Glomerular endothelial cell (primary cell): ENCODE results near the gene DUXA. TPM values are rescaled to one million over a fixed set of nuclear protein-coding genes. Genes with fewer than 3 reads are reported as not detected.
"Not testable (repeated sequence)": the region's sequence is repeated elsewhere in the genome, so short reads cannot be mapped to it uniquely, and the experiment has no call there.

Experiments
- DNase-seq: peaks from one replicate; pipeline ENCODE4 v3.0.0-alpha.2; 2011; ENCODE audit warnings: low read depth, low spot score; ENCODE audit errors: extremely low read depth
- total RNA-seq: library from RNA; depleted of rRNA; stranded (reverse); fragments of >200 nt; gene quantifications from 2 replicates; pipeline ENCODE4 v1.2.3, GENCODE V29; 2015

The DUXA gene
- not detected in 2 replicates for total RNA-seq

DNA sequence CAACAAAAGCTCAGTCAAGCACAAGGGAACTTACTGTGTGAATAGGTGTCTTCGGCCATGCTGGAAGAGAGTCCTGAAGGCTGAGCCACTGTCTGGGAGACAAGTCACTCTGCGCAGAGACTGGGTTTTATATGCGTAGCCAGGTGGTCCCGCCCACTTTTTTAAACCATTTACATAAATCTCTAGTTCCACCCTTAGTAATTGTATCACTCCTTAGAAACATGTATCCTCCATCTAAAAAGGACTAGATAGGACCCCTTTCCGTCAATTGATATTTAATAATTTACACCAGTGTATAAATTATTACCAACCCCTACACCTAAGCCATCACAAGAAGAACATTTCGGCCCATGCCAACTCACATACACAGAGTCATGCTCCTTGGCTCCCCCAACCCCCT is at the start of gene DUXA:
TSS of gene DUXA (minus strand) at position 101 of the 400 bp plus-strand sequence. CDS start at position 59, 42 bp downstream.
- DNase-seq, result no peak

DNA sequence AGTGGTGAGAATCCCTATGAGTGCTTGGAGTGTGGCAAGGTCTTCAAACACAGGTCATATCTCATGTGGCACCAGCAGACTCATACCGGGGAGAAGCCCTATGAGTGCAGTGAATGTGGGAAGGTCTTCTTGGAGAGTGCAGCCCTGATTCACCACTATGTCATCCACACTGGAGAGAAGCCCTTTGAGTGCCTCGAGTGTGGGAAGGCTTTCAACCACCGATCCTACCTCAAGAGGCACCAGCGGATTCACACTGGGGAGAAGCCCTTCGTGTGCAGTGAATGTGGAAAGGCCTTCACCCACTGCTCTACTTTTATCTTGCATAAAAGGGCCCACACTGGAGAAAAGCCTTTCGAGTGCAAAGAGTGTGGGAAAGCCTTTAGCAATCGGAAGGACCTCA is 44.8 kb upstream of the DUXA start:
- DNase-seq, result no peak

DNA sequence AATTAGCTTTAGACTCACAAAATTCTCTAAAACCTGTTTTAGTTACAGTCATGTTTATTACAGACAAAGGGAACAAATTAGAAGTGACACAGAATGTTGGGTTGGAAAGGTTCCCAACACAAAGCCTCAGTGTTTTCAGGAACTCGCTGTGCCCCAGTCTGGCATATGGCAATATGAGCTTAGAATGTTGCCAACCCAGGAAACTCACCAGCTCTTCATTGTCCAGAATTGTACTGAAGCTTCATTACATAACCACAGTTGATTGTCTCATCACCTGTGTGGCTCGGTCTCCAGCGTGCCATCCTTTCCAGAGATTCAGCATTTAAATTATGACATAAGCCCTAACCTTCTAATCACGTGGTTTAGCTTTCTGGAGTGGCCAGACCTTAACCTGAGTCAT is 43.1 kb upstream of the DUXA start:
- no peak for DNase-seq

DNA sequence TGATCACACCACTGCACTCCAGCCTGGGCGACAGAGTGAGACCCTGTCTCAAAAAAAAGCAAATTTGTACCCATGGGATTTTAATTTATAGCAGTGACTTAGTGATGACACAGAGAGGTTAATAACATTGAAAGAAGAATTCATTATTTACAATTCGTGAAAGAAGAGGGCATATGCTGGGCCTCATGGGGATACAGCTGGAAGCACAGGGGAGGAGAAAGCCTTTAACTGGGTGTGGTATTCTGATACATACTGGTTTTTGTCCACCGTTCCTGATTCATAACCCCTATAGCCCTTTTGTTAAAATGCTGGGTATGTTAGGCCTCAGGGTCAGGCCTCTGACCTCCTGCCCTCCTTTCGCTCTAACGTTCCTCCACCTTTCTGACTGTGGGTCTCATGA is 34.9 kb upstream of the DUXA start:
- DNase-seq, result no peak

DNA sequence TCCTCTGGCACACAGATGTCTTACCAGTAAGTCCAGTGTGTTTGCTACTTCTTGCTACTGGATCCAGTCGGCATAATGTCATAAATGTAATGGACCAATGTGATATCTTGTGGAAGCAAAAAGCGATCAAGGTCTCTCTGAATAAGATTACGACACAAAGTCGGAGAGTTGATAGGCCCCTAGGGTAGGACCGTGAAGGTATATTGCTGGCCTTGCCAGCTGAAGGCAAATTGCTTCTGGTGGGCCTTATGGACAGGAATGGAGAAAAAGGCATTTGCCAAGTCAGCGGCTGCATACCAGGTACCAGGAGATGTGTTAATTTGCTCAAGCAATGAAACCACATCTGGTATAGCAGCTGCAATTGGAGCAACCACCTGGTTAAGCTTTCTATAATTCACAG is 30.6 kb upstream of the DUXA start:
- DNase-seq, result not testable (repeated sequence)

DNA sequence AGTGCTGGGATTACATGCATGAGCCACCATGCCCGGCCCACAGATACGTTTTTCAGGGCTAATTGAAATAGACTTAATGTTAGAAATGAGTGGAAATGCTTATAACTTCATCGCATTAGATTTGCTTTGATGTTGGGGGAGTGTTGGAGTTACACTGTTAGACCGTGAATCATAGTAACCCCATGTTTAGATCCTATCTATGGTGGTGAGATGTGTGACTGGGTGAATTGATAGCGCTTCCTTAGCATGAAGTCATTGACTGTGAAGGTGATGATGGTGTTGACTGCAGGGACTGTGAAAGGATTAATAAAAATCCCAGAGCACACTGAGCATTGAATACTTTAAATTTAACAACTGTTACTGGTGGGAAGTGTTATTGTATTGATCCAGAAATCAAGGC is 25.7 kb upstream of the DUXA start:
- no peak for DNase-seq

DNA sequence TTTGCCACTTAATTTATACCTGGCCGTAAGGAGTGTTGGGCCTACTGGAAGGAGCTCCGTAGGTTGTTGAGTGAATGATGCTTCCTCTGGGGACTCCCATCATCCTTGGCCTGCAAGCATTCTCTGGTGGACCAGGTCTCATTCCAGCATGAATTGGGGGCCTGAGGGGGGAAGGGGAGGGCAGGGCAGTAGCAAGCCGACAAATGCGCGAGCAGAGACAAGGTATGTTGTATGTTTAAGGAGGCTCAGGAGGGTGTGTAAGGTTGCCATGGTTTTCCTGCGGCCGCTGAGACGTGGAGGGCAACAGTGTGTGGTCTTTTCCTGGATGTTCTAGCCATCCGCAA is 24.8 kb upstream of the DUXA start:
- no peak for DNase-seq

DNA sequence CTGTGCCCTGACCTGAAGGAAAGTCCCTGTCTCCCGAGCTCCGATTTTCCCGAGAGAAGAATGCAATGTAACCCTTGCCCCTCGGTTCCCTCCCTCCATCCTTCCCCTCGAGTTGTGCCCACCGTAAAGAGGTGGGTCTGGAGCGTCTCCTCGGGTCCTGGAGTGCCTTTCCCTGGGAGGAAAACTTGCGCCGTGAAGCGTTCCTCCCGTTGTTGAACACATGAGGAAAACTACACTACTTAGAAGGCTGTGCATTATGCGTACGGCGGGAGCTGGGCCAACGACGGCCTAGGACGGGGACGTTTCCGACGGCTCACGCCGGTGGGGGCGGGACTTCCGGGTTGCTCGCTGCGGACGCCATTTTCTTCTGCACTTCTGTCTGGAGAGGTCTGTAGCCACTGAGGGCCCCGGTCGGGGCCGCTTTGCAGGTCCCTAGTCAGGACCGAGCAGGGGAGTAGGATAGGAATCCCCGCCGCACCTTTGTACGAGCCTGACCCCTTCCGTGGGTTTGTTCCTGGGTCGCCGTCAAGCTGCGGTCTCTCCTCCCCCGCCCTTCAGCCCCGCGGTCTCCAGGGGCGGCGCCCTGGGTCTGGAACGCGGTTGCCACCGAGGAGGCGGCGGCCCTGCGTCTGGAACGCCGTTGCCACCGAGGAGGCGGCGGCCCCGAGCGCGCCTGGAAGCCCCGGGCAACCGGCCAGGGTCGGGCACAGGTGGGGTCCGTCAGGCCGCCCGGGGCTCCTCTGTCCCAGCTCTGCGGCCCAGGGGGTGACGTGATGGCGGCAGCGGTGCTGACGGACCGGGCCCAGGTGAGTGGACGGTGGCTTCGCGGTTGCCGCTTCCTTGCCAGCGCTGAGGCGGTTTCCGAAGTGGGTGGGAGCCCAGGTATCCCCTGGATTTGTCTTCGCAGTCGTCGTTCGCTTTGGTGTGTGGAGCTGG is 24.1 kb upstream of the DUXA start, which contains the start of gene ZNF264:
TSS of gene ZNF264 (plus strand) at position 360 of the 936 bp plus-strand sequence. CDS start at position 774, 414 bp downstream.
- DNase-seq, result peak; percentile 45

DNA sequence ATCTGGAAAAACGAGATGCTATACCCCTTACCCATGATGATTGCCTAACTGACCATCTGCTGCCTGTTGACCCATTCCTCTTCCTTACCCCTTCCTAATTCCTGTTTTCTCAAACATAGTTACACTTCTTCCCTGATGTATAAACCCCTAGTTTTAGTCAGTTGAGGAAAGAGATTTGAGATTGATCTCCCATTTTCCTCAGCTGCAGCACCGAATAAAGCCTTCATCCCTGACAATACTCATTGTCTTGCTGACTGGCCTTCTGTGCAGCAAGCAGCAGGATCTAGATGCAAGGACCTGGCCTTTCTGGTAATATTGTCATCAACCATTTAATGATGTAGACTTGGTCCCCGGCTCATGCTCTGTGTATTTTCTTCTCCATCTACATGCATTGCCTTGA is 23.0 kb upstream of the DUXA start:
- DNase-seq, result no peak

DNA sequence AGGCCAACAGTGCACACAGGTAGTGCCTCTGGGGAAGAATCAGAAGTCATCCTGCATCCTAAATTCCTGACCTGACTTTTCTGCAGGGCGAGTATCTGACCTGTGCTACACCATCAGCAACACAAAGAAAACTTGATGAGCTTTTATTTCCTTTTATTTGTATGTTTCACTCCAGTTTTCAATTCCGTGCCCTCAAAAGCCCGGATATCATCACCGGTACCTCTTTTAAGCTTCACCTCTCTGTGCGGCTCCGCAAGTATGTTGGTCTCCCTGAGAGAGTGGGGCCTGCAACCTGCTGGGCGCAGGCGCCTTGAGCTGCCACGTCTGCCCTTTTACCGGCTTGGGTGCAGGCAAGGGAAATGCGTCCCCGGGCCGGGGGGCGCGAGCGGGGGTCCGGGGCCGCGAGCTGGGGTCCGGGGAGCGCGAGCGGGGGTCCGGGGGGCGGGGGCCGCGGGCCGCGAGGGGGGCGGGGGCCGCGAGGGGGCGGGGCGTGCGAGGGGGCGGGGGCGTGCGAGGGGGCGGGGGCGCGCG is 4.3 kb upstream of the DUXA start:
- DNase-seq, result no peak

DNA sequence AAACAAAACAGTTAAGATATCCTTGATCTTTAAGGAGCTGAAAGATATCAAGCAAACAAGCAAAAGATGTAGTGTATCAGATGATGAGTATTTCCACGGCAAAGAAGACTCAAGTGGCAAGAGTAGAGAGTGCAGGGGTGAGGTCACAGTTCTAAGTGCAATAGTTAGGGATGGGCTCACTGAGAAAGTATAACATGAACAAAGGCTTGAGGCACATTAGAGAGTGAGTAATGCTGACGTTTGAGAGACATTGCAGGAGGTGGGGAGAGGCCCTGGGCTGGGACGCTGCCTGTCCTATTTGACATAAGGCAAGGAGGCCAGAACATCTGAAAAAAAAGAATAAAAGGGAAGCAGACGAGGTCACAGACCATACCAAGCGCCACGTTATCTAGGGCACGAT is 1.4 kb downstream of the DUXA start:
- DNase-seq, result no peak

DNA sequence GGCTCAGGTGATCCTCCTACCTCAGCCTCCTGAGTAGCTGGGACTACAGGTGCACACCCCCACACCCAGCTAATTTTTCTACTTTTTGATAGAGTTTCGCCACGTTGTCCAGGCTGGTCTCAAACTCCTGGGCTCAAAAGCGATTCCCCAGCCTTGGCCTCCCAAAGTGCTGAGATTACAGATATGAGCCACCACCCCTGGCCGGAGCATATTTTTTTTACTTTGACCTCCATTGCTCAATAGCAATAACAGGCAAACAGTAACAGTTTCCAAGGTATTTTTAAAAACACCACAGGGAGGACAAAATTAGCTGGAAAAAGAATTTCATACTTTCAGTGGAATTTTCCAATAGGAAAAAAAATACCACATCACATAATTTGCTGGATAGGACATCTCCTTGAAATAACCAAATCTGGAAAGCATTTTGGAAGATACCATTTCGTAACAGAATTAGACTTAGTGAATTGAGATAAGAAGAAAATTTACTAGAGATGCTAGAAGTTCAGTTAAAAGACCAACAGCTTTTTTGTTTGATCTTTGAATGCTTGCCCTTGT is 5.2 kb downstream of the DUXA start:
- DNase-seq, result no peak

DNA sequence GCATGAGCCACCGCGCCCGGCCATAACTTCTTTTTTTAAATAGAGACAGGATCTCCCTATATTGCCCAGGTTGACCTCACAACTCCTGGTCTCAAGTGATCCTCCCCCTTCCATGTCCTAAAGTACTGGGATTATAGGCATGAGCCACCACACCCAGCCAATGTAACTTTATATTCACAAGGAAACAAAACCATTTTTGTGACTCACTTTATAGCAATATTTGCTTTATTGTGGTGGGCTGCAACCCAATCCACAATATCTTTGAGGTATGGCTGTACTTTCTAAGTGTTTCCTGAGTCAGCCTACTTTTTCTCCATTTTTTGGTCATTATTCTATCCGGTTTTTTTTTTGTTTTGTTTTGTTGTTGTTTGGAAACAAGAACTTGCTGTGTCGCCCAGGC is 14.4 kb downstream of the DUXA start:
- DNase-seq, result no peak

DNA sequence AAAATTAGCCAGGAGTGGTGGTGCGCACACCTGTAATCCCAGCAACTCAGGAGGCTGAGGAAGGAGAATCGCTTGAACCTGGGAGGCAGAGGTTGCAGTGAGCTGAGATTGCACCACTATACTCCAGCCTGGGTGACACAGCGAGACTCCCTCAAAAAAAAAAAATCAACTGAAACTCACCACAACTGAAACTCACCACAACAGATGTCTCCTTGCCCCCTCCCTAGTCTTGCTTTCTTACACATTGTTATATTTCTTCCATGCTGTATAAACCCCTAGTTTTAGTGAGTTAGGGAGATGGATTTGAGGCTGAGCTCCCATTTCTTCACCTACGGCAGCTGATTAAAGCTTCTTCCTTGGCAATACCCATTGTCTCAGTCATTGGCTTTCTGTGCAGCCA is 25.6 kb downstream of the DUXA start:
- DNase-seq, result no peak

DNA sequence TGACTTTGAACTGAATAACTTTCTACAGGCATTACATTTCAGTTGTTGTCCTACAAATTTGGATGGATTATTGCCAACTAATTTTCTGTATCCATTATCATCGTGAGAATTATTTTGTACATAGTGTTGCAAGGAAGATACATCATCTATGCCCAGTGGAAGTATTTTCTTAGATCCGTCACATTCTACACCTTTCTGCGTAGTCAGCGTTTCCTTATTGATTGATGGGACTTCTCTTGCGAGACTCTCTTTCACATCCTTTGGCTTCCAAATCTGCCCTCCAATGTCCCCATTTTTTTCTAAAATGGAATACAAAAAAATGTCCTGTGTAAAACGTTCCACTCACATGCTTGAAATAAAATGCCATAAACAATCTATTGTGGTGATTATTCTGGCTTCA is 31.5 kb downstream of the DUXA start:
- DNase-seq, result no peak

DNA sequence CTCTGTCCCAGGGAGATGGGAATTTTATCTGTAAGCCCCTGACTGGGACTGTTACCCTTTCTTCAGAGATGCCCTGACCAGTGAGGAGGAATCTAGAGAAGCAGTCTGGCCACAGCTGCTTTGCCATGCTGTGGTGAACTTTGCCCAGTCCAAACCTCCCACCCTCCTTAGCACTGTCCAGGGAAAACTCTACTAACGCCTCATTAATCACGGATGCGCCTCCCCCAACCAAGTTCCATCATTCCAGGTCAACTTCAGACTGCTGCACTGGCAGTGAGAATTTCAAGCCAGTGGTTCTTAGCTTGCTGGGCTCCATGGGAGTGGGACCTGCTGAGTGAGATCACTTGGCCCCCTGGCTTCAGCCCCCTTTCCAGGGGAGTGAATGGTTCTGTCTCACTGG is 39.9 kb downstream of the DUXA start:
- not testable (repeated sequence) for DNase-seq

DNA sequence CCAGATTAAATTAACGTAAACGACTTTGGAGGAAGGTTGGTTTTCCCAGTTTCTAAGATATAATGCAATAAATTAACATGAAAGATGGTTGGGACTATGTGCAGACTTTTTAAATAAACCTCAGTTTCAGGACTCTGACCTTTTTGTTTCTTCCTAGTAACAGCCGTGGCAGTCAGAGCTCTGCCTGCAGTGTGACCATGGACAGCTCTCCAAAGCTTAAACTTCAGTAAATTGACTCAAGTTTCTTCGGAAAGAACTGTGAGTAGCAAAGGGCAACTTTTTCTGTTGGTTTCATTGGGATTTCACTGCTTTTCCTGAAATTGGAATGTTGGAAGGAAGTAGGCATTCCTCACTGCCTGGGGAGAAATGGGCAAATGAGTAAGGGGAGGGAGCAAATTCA is 43.4 kb downstream of the DUXA start:
- no peak for DNase-seq

DNA sequence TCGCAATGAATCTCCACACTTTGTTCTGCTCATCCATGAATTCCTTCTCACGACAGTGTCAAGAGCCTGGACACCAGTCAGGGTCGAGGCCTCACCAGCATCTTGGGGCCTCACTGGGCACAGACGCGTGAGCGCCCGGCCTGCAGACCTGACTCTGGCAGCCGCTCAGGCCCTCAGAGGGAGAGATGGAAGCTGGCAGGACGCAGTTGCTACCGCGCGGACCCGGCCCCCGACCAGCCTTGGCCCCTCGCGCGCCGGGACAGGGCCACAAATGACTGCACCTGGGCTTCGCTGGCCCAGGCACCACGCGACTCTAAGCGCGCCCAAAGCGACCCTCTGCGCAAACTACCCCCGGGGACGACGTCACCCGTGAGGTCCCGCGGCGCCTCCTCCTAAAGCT is 48.4 kb downstream of the DUXA start:
- DNase-seq, result no peak

DNA sequence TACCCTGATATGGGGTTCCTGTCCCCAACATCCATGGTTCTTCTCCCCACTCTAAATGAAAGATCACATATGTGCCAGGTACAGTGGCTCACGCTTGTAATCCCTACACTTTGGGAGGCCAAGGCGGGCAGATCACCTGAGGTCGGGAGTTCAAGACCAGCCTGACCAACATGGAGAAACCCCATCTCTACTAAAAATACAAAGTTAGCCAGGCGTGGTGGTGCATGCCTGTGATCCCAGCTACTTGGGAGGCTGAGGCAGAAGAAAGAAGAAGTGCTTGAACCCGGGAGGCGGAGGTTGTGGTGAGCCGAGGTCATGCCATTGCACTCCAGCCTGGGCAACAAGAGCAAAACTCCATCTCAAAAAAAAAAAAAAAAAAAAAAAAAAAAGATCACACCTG is 53.8 kb downstream of the DUXA start:
- not testable (repeated sequence) for DNase-seq

DNA sequence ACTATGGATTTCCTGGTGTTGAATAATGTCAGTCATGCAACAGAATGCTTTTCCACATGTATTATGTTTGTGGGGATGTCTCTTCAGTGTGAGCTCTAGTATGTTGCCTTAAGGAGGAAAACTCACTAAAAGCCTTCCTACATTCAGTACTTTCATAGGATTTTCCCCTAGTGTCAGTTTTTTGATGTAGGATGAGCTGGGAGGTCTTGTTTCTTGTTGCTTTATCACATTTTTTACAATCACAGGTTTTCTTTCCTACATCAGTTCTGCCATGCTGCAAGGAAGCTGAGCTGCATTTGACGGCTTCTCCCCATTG is 56.0 kb downstream of the DUXA start:
- DNase-seq, result no peak

DNA sequence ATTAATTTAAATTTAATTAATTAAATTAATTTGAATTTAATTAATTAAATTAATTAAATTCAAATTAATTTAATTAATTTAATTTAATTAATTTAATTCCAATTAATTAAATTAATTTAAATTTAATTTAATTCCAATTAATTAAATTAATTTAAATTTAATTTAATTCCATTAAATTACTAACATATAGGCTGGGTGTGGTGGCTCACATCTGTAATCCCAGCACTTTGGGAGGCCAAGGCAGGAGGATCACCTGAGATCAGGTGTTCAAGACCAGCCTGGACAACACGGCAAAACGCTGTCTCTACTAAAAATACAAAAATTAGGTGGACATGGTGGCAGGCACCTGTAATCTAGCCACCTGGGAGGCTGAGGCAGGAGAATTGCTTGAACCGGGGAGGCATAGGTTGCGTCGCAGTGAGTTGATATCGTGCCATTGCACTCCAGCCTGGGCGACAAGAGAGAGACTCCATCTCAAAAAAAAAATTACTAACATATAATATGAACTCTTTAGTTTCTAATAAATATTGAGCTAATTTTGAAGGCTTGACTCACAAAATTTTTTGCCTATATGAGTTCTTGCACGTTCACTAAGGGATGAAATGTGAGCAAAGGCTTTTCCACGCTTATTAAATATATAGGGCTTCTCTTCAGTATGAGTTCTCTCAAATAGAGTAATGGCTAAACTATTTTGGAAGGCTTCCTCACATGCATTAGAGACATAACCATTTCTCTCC is 56.5 kb downstream of the DUXA start:
- DNase-seq, result no peak
